Liver (tissue), 9 donors: ENCODE measurements around the gene PSPN. TPM values are rescaled to one million over a fixed set of nuclear protein-coding genes. Genes with fewer than 3 reads are reported as not detected.
"Not testable (repeated sequence)": the region's sequence is repeated elsewhere in the genome, so short reads cannot be mapped to it uniquely, and the experiment has no call there.

ENCODE experiments used
- DNase-seq: peaks from one replicate; pipeline ENCODE4 v3.0.0-alpha.2; 2017; ENCODE audit warnings: low spot score
- H3K27ac ChIP-seq, 2 donors: one replicate each; pipeline ENCODE4 v1.7.0; 2013; ENCODE audit warnings: inconsistent platforms in 2 of 2, low read length in 2 of 2, control low read depth in 1 of 2, low read depth in 1 of 2, mild to moderate bottlenecking in 1 of 2
- H3K27me3 ChIP-seq, 4 donors: one replicate each; pipeline versions ENCODE4 v1.6.1 to v1.7.0; 2013; ENCODE audit warnings: low read length in 3 of 4, inconsistent platforms in 1 of 4, mild to moderate bottlenecking in 1 of 4, moderate library complexity in 1 of 4; ENCODE audit not compliant: control insufficient read depth in 4 of 4, insufficient read depth in 4 of 4
- H3K36me3 ChIP-seq, 4 donors: one replicate each; pipeline versions ENCODE4 v1.6.1 to v1.7.0; 2013; ENCODE audit warnings: low read length in 3 of 4, mild to moderate bottlenecking in 3 of 4, low read depth in 1 of 4, moderate library complexity in 1 of 4; ENCODE audit not compliant: control insufficient read depth in 4 of 4, insufficient read depth in 3 of 4
- H3K4me1 ChIP-seq, 4 donors: one replicate each; pipeline versions ENCODE4 v1.6.1 to v1.7.0; 2013; ENCODE audit warnings: low read length in 3 of 4, mild to moderate bottlenecking in 3 of 4, moderate library complexity in 1 of 4; ENCODE audit not compliant: control insufficient read depth in 4 of 4, insufficient read depth in 4 of 4
- H3K4me3 ChIP-seq, 3 donors: one replicate each; pipeline versions ENCODE4 v1.6.1 to v1.7.0; 2013; ENCODE audit warnings: low read length in 3 of 3, control low read depth in 1 of 3, low read depth in 1 of 3, mild to moderate bottlenecking in 1 of 3
- H3K9ac ChIP-seq, 2 donors: one replicate each; pipeline ENCODE4 v1.7.0; 2013; ENCODE audit warnings: low read length in 2 of 2, mild to moderate bottlenecking in 2 of 2, moderate library complexity in 2 of 2, control low read depth in 1 of 2, low read depth in 1 of 2
- H3K9me3 ChIP-seq, 4 donors: one replicate each; pipeline versions ENCODE4 v1.6.1 to v1.7.0; 2013; ENCODE audit warnings: low read length in 3 of 4; ENCODE audit not compliant: control insufficient read depth in 4 of 4
- FOXA1 ChIP-seq: IDR thresholded peaks from 2 replicates; pipeline ENCODE4 v1.6.1; 2016; ENCODE audit warnings: antibody characterized with exemption
- HNF4A ChIP-seq, 2 donors: conservative IDR thresholded peaks; 2 replicates each; pipeline ENCODE4 v1.6.1; 2016; ENCODE audit warnings: antibody characterized with exemption in 2 of 2, mild to moderate bottlenecking in 2 of 2
- HNF4G ChIP-seq: IDR thresholded peaks from 2 replicates; pipeline ENCODE4 v1.6.1; 2016; ENCODE audit warnings: antibody characterized with exemption
- JUND ChIP-seq, 2 donors: IDR thresholded peaks; 2 replicates each; pipeline ENCODE4 v1.6.1; 2016; ENCODE audit warnings: antibody characterized with exemption in 2 of 2
- MAX ChIP-seq: IDR thresholded peaks from 2 replicates; pipeline ENCODE4 v1.6.1; 2016; ENCODE audit warnings: antibody characterized with exemption
- NR2F2 ChIP-seq: IDR thresholded peaks from 2 replicates; pipeline ENCODE4 v1.6.1; 2016; ENCODE audit warnings: antibody characterized with exemption
- RAD21 ChIP-seq, 2 donors: IDR thresholded peaks; 2 replicates each; pipeline ENCODE4 v1.6.1; 2016; ENCODE audit warnings: antibody characterized with exemption in 2 of 2, mild to moderate bottlenecking in 2 of 2
- RXRA ChIP-seq, 2 donors: IDR thresholded peaks; 2 replicates each; pipeline ENCODE4 v1.6.1; 2017 to 2018; ENCODE audit warnings: antibody characterized with exemption in 2 of 2, mild to moderate bottlenecking in 1 of 2
- SP1 ChIP-seq: IDR thresholded peaks from 2 replicates; pipeline ENCODE4 v1.6.1; 2018; ENCODE audit warnings: antibody characterized with exemption, mild to moderate bottlenecking
- YY1 ChIP-seq: IDR thresholded peaks from 2 replicates; pipeline ENCODE4 v1.6.1; 2016; ENCODE audit warnings: antibody characterized with exemption, mild to moderate bottlenecking
- WGBS: extraction: QIAGEN DNeasy Blood & Tissue Kit; methylation state at CpG from one replicate; pipeline ENCODE4 v1.1.7; 2013; 5-methylcytosine and 5-hydroxymethylcytosine counted together
- polyA plus RNA-seq, 2 donors: library from polyadenylated mRNA; stranded (reverse) in 1 of 2; unstranded in 1 of 2; fragments of 200-250 nt in 1 of 2; fragments of >200 nt in 1 of 2; fragmentation: Nextera tagmentation in 1 of 2; extraction: Ambion mirVana in 1 of 2; gene quantifications; one replicate each; pipeline versions ENCODE4 v1.2.1 to v1.2.3, GENCODE V29; 2013 to 2015
- total RNA-seq, 2 donors: library from RNA; depleted of rRNA; stranded (reverse); fragments of >200 nt; gene quantifications; one replicate each; pipeline ENCODE4 v1.2.3, GENCODE V29; 2014
- TF ChIP-seq, protein P1 (sequence below): fragments of 150-350 bp; IDR thresholded peaks from 2 replicates; pipeline ENCODE4 v1.5.1; 2017; ENCODE audit warnings: improper control_type of control experiment, low read depth, low read length; ENCODE audit not compliant: missing input control
- donor health status: healthy.
- donor health status: healthy.
- donor health status: healthy.
- donor health status: healthy.
- donor health status: healthy.

PSPN gene
- total and polyA plus RNA-seq, 4 donors = 0.51 to 0.75 (median 0.62) TPM

DNA sequence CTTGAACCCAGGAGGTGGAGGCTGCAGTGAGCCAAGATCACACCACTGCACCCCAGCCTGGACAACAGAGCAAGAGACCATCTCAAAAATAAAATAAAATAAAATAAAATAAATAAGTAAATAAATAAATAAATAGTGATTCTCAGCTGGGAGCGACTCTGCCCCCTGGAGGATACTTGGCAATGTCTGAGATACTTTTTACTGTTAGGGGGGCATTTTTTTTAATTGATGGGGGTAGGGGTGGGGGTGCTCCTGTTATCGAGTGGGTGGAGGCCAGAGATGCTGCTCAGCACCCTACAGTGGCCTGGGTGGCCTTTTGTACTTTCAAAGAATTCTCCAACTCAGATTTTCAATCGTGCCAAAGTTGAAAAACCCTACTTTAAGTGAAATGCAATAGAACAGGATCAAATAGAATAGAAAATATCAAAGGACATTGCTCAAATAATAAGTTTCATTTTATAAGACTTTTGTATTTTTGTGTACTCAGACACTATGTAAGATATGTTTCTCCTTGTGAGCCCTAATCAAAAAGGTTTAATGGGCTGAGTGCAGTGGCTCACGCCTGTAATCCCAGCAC, 21.5 kb downstream of the PSPN start:
- Histone ChIP-seq H3K4me3 (no peak overlapping the region), H3K36me3 (peaks cover 0 to 2% (median 0%) of the 10 kb centered on the region in 4 donors), H3K9ac (no peak overlapping the region), H3K27ac (no peak overlapping the region), H3K27me3 (no peaks in the 10 kb centered on the region), H3K4me1 (no peaks in the 10 kb centered on the region), H3K9me3 (no peaks in the 10 kb centered on the region)
- no peak for DNase-seq
- TF ChIP-seq YY1 (no peak), RAD21 (IDR thresholded peaks at IDR 0.05) (peak; percentile 37 to 50)
- TF ChIP-seq, protein P1, sequence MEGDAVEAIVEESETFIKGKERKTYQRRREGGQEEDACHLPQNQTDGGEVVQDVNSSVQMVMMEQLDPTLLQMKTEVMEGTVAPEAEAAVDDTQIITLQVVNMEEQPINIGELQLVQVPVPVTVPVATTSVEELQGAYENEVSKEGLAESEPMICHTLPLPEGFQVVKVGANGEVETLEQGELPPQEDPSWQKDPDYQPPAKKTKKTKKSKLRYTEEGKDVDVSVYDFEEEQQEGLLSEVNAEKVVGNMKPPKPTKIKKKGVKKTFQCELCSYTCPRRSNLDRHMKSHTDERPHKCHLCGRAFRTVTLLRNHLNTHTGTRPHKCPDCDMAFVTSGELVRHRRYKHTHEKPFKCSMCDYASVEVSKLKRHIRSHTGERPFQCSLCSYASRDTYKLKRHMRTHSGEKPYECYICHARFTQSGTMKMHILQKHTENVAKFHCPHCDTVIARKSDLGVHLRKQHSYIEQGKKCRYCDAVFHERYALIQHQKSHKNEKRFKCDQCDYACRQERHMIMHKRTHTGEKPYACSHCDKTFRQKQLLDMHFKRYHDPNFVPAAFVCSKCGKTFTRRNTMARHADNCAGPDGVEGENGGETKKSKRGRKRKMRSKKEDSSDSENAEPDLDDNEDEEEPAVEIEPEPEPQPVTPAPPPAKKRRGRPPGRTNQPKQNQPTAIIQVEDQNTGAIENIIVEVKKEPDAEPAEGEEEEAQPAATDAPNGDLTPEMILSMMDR = peak; percentile 21
- WGBS = 68% methylated on average over 4 of the region's 4 CpGs

- DNase-seq = no peak
- H3K9ac ChIP-seq = no peak overlapping the region
- H3K27ac ChIP-seq = no peak overlapping the region
- no peaks in the 10 kb centered on the region for H3K9me3 ChIP-seq
- peaks cover 0 to 2% (median 0%) of the 10 kb centered on the region in 4 donors for H3K36me3 ChIP-seq
- no peak overlapping the region for H3K4me3 ChIP-seq
- H3K27me3 ChIP-seq = no peaks in the 10 kb centered on the region
- H3K4me1 ChIP-seq = no peaks in the 10 kb centered on the region
- TF ChIP-seq MAX (no peak), SP1 (no peak), FOXA1 (no peak), HNF4A (conservative IDR thresholded peaks at IDR 0.05) (no peak), NR2F2 (no peak), YY1 (no peak)
- WGBS = 95% methylated on average over 2 of the region's 2 CpGs
These were observed 23.2 kb downstream of the PSPN start for GRCh38 chr19:6352381-6353165.

DNA sequence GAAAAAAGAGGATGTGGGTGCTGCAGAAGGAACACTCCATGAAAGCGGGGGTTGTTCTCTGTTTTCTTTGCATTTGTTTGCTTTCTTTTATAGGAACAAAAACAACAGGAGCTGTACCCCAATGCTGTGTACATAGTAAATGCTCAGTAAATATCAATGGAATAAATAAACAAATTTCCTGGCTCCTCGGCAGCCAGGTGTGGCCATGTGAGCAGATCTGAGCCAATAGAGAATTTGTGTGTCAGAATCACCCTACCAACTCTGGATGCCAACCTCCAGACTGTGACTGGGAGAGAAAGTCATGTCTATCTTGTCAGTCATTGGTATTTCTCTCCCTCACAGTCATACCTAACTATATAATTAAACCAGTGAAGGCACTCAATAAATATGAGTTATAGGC, 25.0 kb downstream of the PSPN start:
- H3K4me3 ChIP-seq = no peak overlapping the region
- no peaks in the 10 kb centered on the region for H3K9me3 ChIP-seq
- H3K27ac ChIP-seq = no peak overlapping the region
- WGBS = 58% methylated on average over 2 of the region's 2 CpGs
- no peaks in the 10 kb centered on the region for H3K27me3 ChIP-seq
- TF ChIP-seq RXRA (IDR thresholded peaks at IDR 0.05) (no peak), JUND (IDR thresholded peaks at IDR 0.05) (no peak), HNF4G (no peak)
- TF ChIP-seq, protein P1 = no peak
- H3K4me1 ChIP-seq = no peaks in the 10 kb centered on the region
- no peak overlapping the region for H3K9ac ChIP-seq
- H3K36me3 ChIP-seq = peaks cover 0 to 2% (median 0%) of the 10 kb centered on the region in 4 donors
- no peak for DNase-seq

GRCh38 chr19:6349271-6349670, 26.5 kb downstream of the PSPN start:
- WGBS = 92% methylated on average over 2 of the region's 2 CpGs
- H3K4me3 ChIP-seq, H3K36me3 ChIP-seq, H3K27me3 ChIP-seq, H3K4me1 ChIP-seq, H3K27ac ChIP-seq, H3K9me3 ChIP-seq, DNase-seq, H3K9ac ChIP-seq: not testable (repeated sequence)
